GM13977 (cell line): Measurements from ENCODE around the gene CDH23.

Source experiments
- DNase-seq: peaks from one replicate; pipeline ENCODE4 v3.0.0; 2012; ENCODE audit warnings: low spot score
- in situ Hi-C: fragments of 300-500 bp; cut with MboI; formaldehyde crosslinking; loops from one replicate; pipeline ENCODE4 v1.12.0; 2022; ENCODE audit warnings: low sequenced_read_pairs, low pct_unique_long_range_greater_than_20kb, mixed read lengths, inconsistent platforms; ENCODE audit not compliant: unreplicated experiment
- TF ChIP-seq, protein P1 (sequence below): IDR thresholded peaks from 2 replicates; pipeline ENCODE4 v1.5.1; 2012; ENCODE audit warnings: mild to moderate bottlenecking, control low read depth; ENCODE audit not compliant: insufficient read depth; ENCODE audit errors: extremely low read depth, missing control alignments

CDH23 gene

DNA sequence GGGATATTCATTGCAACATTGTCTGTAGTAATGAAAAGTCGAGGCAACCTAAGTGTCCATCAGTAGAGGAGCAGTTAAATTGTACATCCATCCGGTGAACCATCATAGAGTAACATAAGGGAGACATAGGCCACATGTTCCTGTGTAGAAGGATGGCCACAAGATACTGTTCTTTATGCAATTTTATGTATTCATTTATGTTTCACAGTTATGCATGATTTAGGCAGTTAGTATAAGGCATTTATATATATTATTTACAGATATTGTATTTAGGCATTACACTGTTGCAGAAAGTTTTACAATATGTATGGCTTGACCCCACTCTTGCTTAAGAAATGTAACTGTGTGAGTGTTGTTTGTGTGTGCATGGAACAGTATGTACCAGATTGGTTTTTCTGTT lies 36.0 kb upstream of the CDH23 start:
- DNase-seq = no peak
- TF ChIP-seq, protein P1, sequence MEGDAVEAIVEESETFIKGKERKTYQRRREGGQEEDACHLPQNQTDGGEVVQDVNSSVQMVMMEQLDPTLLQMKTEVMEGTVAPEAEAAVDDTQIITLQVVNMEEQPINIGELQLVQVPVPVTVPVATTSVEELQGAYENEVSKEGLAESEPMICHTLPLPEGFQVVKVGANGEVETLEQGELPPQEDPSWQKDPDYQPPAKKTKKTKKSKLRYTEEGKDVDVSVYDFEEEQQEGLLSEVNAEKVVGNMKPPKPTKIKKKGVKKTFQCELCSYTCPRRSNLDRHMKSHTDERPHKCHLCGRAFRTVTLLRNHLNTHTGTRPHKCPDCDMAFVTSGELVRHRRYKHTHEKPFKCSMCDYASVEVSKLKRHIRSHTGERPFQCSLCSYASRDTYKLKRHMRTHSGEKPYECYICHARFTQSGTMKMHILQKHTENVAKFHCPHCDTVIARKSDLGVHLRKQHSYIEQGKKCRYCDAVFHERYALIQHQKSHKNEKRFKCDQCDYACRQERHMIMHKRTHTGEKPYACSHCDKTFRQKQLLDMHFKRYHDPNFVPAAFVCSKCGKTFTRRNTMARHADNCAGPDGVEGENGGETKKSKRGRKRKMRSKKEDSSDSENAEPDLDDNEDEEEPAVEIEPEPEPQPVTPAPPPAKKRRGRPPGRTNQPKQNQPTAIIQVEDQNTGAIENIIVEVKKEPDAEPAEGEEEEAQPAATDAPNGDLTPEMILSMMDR = no peak
- in situ Hi-C loops = no loop called here

DNA sequence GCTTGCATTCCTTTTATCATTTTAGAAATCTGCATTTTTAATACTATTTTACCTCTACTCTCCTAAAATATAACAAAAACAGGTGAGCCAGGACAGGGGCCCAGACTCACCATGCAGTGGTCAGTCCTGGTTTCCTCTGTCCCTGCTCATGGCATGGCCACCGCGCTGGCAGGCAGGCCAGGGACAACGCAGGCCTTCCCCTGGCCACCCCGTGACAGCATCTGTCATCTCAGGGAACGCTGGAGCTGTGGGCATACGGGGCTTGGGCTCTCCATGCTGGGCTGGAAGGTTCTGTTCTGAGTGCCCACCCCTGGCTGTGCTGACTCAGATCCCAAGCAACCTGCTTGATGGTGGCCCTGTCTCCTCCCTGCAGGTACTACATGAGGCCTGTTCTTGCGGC lies 35.1 kb upstream of the CDH23 start:
- TF ChIP-seq, protein P1 = no peak
- in situ Hi-C loops = no loop called here
- DNase-seq = no peak

DNA sequence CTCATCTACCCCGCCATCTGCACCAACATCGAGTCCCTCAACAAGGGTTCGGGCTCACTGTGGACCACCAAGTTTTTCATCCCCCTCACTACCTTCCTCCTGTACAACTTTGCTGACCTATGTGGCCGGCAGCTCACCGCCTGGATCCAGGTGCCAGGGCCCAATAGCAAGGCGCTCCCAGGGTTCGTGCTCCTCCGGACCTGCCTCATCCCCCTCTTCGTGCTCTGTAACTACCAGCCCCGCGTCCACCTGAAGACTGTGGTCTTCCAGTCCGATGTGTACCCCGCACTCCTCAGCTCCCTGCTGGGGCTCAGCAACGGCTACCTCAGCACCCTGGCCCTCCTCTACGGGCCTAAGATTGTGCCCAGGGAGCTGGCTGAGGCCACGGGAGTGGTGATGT lies 34.6 kb upstream of the CDH23 start:
- no peak for DNase-seq
- TF ChIP-seq, protein P1 = no peak
- in situ Hi-C loops = no loop called here

DNA sequence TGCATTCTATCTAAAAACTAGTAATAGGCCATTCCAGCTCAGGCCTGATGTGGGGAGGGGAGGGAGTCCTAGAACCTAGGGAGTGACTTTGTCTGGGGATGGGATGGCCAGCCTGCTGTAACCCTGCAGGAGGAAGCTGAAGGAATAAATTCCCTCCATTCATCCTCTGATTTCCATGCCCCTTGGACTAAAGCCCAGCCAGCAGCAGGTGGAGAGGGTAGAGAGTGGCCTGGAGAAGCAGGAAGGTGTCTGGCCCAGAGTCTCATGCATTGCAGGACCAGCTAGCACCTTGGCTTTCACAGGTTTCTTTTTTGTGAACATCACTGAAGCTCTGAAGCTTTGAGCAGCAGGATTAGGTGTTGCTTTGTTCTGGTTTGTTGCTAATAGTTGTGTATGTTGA lies 32.8 kb upstream of the CDH23 start:
- in situ Hi-C loops = no loop called here
- no peak for DNase-seq
- TF ChIP-seq, protein P1 = no peak

DNA sequence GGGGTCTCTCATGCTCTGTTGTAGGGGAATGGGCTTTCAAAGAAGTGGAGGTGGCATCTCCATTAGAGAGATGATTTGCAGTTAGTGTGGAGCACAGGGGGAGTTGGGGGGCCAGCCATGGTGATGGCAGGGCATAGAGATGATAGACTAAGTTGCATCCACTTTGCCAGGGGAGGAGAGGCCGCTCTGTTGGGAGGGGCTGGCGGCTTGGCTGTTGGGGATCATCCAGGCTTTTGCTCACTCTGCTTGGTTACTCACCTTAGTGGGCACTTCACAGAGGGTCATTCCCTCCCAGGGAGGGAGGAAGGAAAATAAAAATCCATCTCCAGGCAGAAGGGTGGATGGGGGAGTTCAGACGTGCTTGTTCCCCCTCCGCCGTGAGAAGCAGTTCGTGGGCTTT lies 31.4 kb upstream of the CDH23 start:
- in situ Hi-C loops = no loop called here
- TF ChIP-seq, protein P1 = no peak
- DNase-seq = no peak

DNA sequence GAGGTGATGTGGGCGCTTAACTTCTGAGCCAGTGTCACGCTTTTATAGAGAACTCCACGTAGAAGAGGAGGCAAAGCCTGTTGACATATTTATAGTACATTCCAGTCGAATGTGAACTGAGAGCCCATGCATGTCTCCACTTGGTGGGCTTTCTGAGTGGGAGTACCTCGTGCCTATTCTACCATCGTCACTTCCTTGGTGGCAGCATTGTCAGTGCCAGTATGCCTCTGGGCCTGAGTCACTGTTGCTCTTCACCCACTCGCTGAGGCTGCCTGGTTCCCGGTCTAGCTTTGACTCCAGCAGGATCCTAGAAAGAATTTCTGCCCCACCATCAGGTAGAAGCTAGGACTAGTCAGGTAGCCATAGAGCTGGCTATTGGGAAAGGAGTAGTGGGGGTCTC lies 30.0 kb upstream of the CDH23 start:
- no peak for DNase-seq
- in situ Hi-C loops = no loop called here
- TF ChIP-seq, protein P1 = no peak

DNA sequence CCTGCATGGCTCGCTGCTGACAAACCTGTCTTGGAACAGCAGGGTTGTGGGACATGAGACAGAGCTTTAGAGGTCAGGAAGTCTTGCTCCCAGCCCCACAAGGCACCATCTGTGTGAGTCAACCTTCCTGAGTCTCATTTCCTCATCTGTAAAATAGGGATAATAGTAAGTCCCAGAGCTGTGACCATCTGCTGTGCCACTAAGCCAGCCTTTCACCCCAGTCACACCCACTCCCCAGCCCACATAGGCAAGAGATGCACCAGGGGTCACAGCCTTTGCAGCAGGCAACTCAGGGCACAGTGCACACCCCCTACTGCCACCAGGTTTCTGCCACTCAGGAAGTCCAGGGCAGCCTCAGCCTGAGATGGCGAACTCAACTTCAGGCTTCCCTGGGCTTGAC lies 29.4 kb upstream of the CDH23 start:
- TF ChIP-seq, protein P1 = no peak
- in situ Hi-C loops = no loop called here
- no peak for DNase-seq
